NCI-H526 treated with DMSO at 0.1 percent for 48 hours (cell line): ENCODE data around the gene RAB3C.

Experiments
- DNase-seq: peaks from one replicate; lab custom pipeline; 2025; lab: John Stamatoyannopoulos, UW

The RAB3C gene

GRCh38 chr5:58886315-58887207, 303.7 kb downstream of the RAB3C start:
- peak; percentile 3 for DNase-seq

GRCh38 chr5:58887311-58887710, 304.4 kb downstream of the RAB3C start:
- DNase-seq = no peak

GRCh38 chr5:58887721-58888409, 305.0 kb downstream of the RAB3C start:
- no peak for DNase-seq

GRCh38 chr5:58890265-58890664, 307.4 kb downstream of the RAB3C start:
- no peak for DNase-seq

GRCh38 chr5:58890701-58891085, 307.8 kb downstream of the RAB3C start:
- no peak for DNase-seq

GRCh38 chr5:58891086-58891970, 308.5 kb downstream of the RAB3C start:
- DNase-seq = peak; percentile 1

- no peak for DNase-seq
Measured at GRCh38 chr5:58891971-58892343, 309.1 kb downstream of the RAB3C start.

- no peak for DNase-seq
Measured at GRCh38 chr5:58893551-58893950, 310.7 kb downstream of the RAB3C start.

- no peak for DNase-seq
Measured at GRCh38 chr5:58898006-58898405, 315.1 kb downstream of the RAB3C start.

- DNase-seq = no peak
Measured at GRCh38 chr5:58898538-58898937, 315.7 kb downstream of the RAB3C start.

- DNase-seq = no peak
Measured at GRCh38 chr5:58901271-58901670, 318.4 kb downstream of the RAB3C start.

GRCh38 chr5:58902305-58902704, 319.4 kb downstream of the RAB3C start:
- DNase-seq = no peak

GRCh38 chr5:58902765-58903164, 319.9 kb downstream of the RAB3C start:
- no peak for DNase-seq

- no peak for DNase-seq
Measured at GRCh38 chr5:58904737-58905136, 321.9 kb downstream of the RAB3C start.

- DNase-seq = no peak
Measured at GRCh38 chr5:58905944-58906343, 323.1 kb downstream of the RAB3C start.
